Esophagus squamous epithelium (tissue), 4 donors: ENCODE results near the gene TOMM20.
"Not testable (repeated sequence)": the region's sequence is repeated elsewhere in the genome, so short reads cannot be mapped to it uniquely, and the experiment has no call there.

Experiments
- POLR2A ChIP-seq, 4 donors: fragments of 450-650 bp; IDR thresholded peaks; one replicate each; pipeline ENCODE4 v1.6.1; 2017; ENCODE audit warnings: antibody characterized with exemption in 4 of 4, mild to moderate bottlenecking in 4 of 4, moderate library complexity in 3 of 4
- TF ChIP-seq, protein P1 (sequence below), 6 experiments: fragments of 450-650 bp in 4 of 6; fragments of 200-600 bp in 2 of 6; sonication (generic) in 2 of 6; IDR thresholded peaks; one replicate each; pipeline ENCODE4 v1.5.1; 2016 to 2019; ENCODE audit warnings: antibody characterized with exemption in 6 of 6, mild to moderate bottlenecking in 4 of 6, moderate library complexity in 4 of 6

DNA sequence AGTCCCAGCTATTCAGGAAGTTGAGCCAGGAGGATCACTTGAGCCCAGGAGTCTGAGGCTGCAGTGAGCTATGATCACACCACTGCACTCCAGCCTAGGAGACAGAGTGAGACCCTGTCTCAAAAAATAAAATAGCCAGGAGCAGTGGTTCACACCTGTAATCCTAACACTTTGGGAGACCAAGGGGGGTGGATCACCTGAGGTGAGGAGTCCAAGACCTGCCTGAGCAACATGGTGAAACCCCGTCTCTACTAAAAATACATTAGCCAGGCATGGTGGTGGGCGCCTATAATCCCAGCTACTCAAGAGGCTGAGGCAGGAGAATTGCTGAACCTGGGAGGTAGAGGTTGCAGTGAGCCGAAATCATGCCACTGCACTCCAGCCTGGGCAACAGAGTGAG lies 56.1 kb downstream of the TOMM20 start:
- TF ChIP-seq, protein P1, sequence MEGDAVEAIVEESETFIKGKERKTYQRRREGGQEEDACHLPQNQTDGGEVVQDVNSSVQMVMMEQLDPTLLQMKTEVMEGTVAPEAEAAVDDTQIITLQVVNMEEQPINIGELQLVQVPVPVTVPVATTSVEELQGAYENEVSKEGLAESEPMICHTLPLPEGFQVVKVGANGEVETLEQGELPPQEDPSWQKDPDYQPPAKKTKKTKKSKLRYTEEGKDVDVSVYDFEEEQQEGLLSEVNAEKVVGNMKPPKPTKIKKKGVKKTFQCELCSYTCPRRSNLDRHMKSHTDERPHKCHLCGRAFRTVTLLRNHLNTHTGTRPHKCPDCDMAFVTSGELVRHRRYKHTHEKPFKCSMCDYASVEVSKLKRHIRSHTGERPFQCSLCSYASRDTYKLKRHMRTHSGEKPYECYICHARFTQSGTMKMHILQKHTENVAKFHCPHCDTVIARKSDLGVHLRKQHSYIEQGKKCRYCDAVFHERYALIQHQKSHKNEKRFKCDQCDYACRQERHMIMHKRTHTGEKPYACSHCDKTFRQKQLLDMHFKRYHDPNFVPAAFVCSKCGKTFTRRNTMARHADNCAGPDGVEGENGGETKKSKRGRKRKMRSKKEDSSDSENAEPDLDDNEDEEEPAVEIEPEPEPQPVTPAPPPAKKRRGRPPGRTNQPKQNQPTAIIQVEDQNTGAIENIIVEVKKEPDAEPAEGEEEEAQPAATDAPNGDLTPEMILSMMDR (IDR thresholded peaks at IDR 0.05): not testable (repeated sequence)
- TF ChIP-seq POLR2A (IDR thresholded peaks at IDR 0.05): not testable (repeated sequence)
